SHP77 treated with DMSO at 0.1 percent for 48 hours (cell line): ENCODE measurements around the gene CR1.
"Not testable (repeated sequence)": the region's sequence is repeated elsewhere in the genome, so short reads cannot be mapped to it uniquely, and the experiment has no call there.

Experiments
- DNase-seq: peaks from one replicate; lab custom pipeline; 2025; lab: John Stamatoyannopoulos, UW

Gene CR1

GRCh38 chr1:207644852-207645634 lies 149.1 kb downstream of the CR1 start, which contains the start of gene CR1L:
Gene CR1L (plus strand): TSS chr1:207645133. CDS start chr1:207645234, 101 bp downstream.
- DNase-seq: no peak

- no peak for DNase-seq
Measured at GRCh38 chr1:207645635-207646081, 149.7 kb downstream of the CR1 start.

GRCh38 chr1:207646171-207646570 lies 150.2 kb downstream of the CR1 start:
- DNase-seq: no peak

GRCh38 chr1:207646944-207647579 lies 151.1 kb downstream of the CR1 start:
- no peak for DNase-seq

- DNase-seq: no peak
Measured at GRCh38 chr1:207647671-207648333, 151.8 kb downstream of the CR1 start.

- no peak for DNase-seq
Measured at GRCh38 chr1:207648334-207649209, 152.6 kb downstream of the CR1 start.

GRCh38 chr1:207649210-207649753 lies 153.3 kb downstream of the CR1 start:
- DNase-seq: no peak

- DNase-seq: no peak
Measured at GRCh38 chr1:207649865-207650580, 154.1 kb downstream of the CR1 start.

- DNase-seq: no peak
Measured at GRCh38 chr1:207651583-207651982, 155.6 kb downstream of the CR1 start.

GRCh38 chr1:207654320-207654719 lies 158.4 kb downstream of the CR1 start:
- no peak for DNase-seq

GRCh38 chr1:207658408-207658807 lies 162.5 kb downstream of the CR1 start:
- DNase-seq: no peak

GRCh38 chr1:207658904-207659485 lies 163.0 kb downstream of the CR1 start:
- DNase-seq: no peak

GRCh38 chr1:207659545-207660153 lies 163.7 kb downstream of the CR1 start:
- peak; percentile 6 for DNase-seq

- not testable (repeated sequence) for DNase-seq
Measured at GRCh38 chr1:207661420-207661819, 165.5 kb downstream of the CR1 start.

- no peak for DNase-seq
Measured at GRCh38 chr1:207666342-207666741, 170.4 kb downstream of the CR1 start.

- DNase-seq: no peak
Measured at GRCh38 chr1:207669528-207670009, 173.6 kb downstream of the CR1 start.

GRCh38 chr1:207670192-207670591 lies 174.2 kb downstream of the CR1 start:
- no peak for DNase-seq

- no peak for DNase-seq
Measured at GRCh38 chr1:207670997-207671396, 175.0 kb downstream of the CR1 start.

- peak; percentile 54 for DNase-seq
Measured at GRCh38 chr1:207672522-207673130, 176.7 kb downstream of the CR1 start.
